CD4-positive, alpha-beta T cell treated with Interferon alpha-2 for 1 hour (primary cell): Measurements from ENCODE around the gene TLL2.

Experiments used
- DNase-seq, 2 donors: peaks; one replicate each; pipeline ENCODE4 v3.0.0-alpha.2; 2020 to 2022

Gene TLL2

GRCh38 chr10:96380821-96381220, 132.9 kb downstream of the TLL2 start:
- DNase-seq = peak in 1 of 2 donors; percentile 52

- DNase-seq = no peak
Measured at GRCh38 chr10:96379758-96380157, 134.0 kb downstream of the TLL2 start.

- DNase-seq = no peak
Measured at GRCh38 chr10:96378741-96379140, 135.0 kb downstream of the TLL2 start.

- no peak for DNase-seq
Measured at GRCh38 chr10:96377816-96378294, 135.9 kb downstream of the TLL2 start.

DNA sequence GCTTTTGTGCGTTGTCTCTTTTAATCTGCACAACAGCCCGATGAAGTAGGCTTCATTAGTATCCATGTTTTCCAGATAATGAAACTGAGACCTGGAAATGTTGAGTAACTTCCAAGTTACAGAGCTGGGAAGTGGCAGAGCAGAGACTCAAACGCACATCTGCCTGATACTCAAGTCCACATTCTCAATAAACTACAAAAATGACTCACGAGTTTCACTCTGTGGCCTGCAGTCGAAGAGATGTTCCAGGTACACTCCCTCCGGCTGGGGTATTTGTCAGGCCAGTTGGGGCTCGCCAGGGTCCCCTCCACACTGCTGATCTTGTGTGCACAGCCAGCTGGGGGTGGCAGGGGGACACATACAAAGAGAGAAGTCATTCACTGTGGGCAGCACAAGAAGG, 137.2 kb downstream of the TLL2 start:
- DNase-seq = no peak

DNA sequence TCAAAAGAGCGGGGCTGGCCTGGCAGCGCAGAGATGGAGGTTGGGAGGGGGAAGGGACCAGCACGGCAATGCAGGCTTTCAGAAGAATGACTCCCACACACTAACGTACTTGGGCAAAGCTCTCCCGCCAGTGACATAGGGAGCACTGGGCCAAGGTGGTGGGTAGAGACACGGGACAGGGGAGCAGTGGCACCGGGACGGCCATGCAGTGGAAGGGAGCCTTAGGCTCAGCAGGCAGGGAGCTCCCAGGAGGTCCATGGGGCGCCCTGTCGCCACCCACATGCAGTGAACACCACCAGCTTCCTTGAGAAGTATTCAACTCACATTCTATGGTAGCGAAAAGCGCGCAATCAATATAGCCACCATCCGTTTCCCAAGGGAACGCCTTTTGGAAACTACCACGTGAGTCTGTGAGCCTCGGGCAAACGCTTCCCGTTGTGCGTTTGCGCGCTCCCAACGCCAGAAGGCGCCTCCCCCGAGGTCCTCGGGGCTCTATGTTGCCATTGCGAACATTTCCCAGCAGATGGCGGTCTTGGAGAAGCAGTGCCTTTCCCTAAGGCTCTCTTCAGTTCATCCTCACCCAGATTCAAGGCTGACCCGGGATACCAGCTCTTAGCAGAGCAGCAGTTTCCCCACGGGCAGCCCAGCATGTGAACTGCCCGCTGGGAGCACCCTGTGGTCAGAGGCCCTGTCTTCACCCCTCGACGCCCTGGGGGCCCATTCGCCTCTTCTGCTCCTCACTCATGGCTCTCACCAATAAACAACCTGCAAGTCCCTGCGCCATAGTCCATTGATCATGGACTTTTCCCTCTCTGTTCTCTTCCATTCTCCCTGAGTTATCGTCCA, 138.5 kb downstream of the TLL2 start:
- DNase-seq = peak; percentile 68 to 69

GRCh38 chr10:96374639-96374984, 139.1 kb downstream of the TLL2 start:
- DNase-seq = no peak

GRCh38 chr10:96374004-96374403, 139.7 kb downstream of the TLL2 start:
- DNase-seq = no peak

DNA sequence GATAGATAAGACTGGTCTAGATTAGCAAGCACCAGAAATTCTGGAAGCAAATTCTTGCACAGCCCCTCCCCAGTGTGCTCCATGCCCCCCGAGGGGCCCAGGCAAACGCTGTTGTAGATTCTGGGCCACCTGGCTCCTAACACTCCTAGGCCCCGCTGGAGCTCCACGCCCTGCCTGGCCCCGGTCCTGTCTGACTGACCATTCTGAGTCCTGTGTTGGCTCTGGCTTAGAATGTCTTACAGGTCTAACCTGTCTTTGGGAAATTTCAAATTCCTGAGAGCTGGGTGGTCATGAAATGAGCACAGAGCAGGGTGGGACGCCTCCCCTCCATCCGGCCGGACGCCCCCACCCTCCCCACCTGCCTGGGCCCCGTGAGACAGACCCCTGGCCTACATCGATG, 142.4 kb downstream of the TLL2 start:
- no peak for DNase-seq

DNA sequence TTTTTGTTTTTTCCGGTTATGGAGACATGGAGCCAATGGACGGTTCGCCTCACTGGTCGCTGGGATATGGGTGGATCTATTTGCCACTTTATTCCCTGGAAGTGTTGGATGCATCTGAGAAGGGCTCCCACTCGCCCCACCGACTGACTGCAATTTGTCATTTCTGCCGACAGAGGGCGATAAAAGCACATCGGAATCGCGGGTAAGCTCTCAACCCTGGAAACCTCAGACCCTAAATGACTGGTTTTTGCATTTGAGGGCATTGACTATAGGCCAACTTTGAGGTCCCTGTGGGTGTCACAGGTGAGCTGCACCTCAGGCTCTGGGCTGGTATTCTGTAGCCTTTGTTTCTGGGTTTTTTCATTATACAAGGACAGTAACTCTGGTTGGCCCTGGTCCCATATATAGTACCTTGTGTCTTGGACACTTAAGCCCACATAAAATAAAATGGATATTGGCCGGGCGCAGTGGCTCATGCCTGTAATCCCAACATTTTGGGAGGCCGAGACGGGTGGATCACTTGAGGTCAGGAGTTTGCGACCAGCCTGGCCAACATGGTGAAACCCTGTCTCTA, 143.1 kb downstream of the TLL2 start:
- peak; percentile 35 to 54 for DNase-seq

DNA sequence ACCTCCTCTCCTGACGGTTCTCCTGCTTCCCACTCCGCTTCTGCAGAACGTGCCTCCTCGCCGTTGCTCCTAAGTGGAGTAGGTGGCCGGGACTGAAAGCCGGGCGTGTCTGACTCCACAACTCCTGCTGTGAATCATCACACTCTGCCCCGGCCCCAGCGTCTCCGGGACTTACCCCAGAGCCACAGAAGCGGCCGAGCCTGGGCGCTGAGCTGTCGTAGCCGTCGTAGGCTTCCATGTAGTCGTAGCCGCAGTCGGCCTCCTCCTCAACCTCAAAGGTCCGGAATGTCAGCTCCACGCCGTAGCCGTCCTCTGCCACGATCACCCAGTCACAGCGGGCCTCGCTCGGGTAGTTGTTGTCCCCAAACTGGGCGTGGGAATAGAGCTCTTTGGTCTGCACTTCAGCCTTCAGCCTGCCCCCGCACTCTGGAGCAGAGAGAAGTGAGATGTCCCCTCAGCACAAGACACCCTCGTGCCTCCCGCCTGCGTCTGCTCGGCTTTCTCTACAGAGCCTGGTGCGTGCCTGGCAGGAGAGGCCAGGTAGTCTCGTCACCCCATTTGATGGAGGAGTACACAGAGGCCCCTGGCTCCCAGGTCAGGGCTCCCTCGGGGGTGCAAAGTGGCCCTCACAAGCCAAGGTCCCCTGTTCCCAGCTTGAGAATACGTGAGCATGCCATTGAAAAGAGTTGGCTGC, 143.7 kb downstream of the TLL2 start:
- DNase-seq = no peak

- no peak for DNase-seq
Measured at GRCh38 chr10:96368971-96369370, 144.8 kb downstream of the TLL2 start.

DNA sequence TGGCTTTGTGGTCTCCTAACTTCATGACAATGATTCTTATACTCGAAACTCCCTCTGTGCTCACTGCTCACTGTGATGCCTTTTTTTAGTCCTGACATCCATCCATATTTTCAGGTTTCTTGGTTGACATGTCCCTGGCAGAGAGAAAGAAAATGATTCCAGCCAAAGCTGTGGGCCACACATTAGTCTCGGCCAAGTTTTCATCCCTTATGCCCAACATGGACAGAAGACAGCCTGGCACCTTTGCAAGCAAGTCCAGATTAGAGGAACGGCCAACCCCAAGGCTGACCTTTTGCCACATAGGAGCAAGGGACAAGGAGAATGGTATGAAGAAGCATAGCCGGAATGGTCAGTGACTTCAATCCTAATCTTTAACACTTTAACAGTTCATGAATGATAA, 146.3 kb downstream of the TLL2 start:
- DNase-seq = no peak

GRCh38 chr10:96366508-96366907, 147.2 kb downstream of the TLL2 start:
- no peak for DNase-seq

GRCh38 chr10:96365571-96365970, 148.2 kb downstream of the TLL2 start:
- no peak for DNase-seq

- no peak for DNase-seq
Measured at GRCh38 chr10:96360766-96361165, 153.0 kb downstream of the TLL2 start.

- no peak for DNase-seq
Measured at GRCh38 chr10:96360331-96360730, 153.4 kb downstream of the TLL2 start.

GRCh38 chr10:96359616-96360015, 154.1 kb downstream of the TLL2 start:
- no peak for DNase-seq

DNA sequence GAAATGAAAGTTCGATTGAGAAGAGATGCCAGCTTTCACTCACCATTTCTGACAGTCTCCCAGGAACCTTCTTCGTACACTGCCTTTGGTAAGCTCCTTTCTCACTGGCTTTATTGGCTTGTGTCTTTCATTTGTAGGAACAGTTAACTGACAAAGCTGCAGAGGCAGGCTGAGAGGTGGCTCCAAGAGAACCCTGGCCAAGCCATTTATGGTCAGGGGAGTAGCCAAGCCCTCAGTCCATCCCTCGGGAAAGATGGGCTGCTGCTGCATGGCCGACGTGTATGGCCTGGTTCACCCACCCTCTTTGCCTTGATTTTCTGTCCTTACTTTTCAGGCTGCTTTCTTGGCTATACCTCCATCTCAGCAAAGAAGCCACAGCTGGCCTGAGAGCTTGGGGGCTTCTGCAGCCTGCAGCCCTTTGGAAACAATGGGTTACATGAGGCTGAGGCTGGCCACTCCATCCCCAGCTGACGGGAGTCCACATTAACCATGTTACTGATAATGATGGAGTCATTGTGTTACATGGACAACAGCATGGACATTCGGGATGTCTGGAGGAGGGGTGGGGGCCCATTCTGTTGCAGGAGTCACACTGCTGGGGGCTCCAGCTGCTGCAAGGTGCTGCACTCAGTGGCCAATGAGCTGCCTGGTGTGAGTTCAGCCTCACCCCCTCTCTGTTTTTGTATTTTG, 154.7 kb downstream of the TLL2 start, which contains the start of gene OPALIN:
TSS of gene OPALIN (minus strand) at position 152 of the 690 bp plus-strand sequence. CDS start at position 46, 106 bp downstream.
- no peak for DNase-seq

- DNase-seq = no peak
Measured at GRCh38 chr10:96357038-96357620, 156.6 kb downstream of the TLL2 start.

GRCh38 chr10:96352582-96352981, 161.1 kb downstream of the TLL2 start:
- no peak for DNase-seq

DNA sequence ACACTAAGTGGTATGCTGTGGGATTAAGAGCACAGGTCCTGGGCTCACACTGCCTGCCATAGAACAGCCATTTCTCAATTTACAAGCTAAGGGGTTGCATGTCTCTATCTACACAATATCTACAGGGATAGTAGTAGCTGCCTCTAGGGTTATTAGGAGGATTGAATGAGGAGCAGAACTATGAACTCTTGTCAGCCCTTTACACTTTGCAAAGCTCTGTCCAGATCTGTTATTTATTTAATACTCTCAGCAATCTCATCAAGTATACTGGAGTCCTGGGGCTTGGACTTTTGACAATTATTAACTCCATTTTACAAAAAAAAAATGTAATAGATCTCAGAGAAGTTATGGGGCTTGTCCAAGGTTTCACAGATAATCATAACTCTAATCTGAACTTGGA, 161.7 kb downstream of the TLL2 start:
- DNase-seq = no peak

- no peak for DNase-seq
Measured at GRCh38 chr10:96346295-96346694, 167.4 kb downstream of the TLL2 start.
